Vagina (tissue), 2 donors: ENCODE measurements around the gene NDUFB1.

ENCODE experiments used
- POLR2A ChIP-seq, 2 donors: fragments of 450-650 bp; IDR thresholded peaks; one replicate each; pipeline ENCODE4 v1.6.1; 2017; ENCODE audit warnings: antibody characterized with exemption in 2 of 2, mild to moderate bottlenecking in 2 of 2, moderate library complexity in 2 of 2
- TF ChIP-seq, protein P1 (sequence below), 3 experiments: fragments of 450-650 bp in 2 of 3; fragments of 200-600 bp in 1 of 3; sonication (generic) in 1 of 3; IDR thresholded peaks; one replicate each; pipeline ENCODE4 v1.5.1; 2017 to 2019; ENCODE audit warnings: antibody characterized with exemption in 3 of 3, mild to moderate bottlenecking in 2 of 3, moderate library complexity in 2 of 3

DNA sequence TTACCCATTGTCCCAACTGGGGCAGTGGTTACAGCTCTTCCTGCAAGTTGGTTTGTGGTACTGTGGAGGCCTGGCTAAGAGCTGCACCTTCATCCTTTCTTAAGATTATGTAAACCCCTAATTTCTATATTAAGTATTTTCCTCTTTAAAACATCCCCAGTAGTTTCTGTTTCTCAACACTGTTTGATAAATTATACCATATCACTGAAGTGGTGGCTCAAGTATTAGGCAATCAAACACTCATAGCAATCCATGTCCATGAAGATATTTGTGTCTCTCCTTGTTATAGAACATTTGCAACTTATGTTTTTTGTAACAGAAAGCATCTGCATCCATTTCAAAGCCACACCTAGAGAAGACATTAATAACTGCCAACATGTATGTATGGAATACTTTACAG lies 47.0 kb downstream of the NDUFB1 start:
- TF ChIP-seq, protein P1, sequence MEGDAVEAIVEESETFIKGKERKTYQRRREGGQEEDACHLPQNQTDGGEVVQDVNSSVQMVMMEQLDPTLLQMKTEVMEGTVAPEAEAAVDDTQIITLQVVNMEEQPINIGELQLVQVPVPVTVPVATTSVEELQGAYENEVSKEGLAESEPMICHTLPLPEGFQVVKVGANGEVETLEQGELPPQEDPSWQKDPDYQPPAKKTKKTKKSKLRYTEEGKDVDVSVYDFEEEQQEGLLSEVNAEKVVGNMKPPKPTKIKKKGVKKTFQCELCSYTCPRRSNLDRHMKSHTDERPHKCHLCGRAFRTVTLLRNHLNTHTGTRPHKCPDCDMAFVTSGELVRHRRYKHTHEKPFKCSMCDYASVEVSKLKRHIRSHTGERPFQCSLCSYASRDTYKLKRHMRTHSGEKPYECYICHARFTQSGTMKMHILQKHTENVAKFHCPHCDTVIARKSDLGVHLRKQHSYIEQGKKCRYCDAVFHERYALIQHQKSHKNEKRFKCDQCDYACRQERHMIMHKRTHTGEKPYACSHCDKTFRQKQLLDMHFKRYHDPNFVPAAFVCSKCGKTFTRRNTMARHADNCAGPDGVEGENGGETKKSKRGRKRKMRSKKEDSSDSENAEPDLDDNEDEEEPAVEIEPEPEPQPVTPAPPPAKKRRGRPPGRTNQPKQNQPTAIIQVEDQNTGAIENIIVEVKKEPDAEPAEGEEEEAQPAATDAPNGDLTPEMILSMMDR (IDR thresholded peaks at IDR 0.05) = no peak
- TF ChIP-seq POLR2A (IDR thresholded peaks at IDR 0.05) = no peak
